ENCODE data around the gene NAXD.
"Not testable (repeated sequence)": the region's sequence is repeated elsewhere in the genome, so short reads cannot be mapped to it uniquely, and the experiment has no call there.

Gene NAXD

DNA sequence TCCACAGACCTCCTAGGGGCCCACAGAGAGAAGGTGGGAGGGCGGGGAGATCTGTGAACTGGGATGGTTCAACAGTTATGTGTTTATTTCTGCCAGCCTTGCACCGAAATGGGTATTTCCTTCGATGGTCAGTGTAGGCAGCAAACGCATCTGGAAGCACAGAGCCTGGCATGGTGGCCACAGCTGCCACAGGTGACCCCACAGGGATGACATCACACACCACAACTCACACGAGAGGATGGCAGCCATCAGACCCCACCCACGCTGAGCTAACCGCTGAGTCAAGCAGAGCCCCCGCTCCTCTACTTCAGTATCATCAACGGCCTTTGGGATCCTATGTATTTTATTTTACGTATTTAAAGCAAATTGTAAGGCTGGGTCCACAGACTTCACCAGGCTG is 37.4 kb downstream of the NAXD start:
- Mint-ChIP-seq H3K36me3 (peaks cover 1% of the 10 kb centered on the region), H3K4me1 (ENCODE audit: low read depth) (peaks cover 16% of the 10 kb centered on the region), H3K9me3 (ENCODE audit: low read depth) (no peaks in the 10 kb centered on the region), H3K27ac (no peak overlapping the region), H3K4me3 (no peak overlapping the region), H3K27me3 (no peaks in the 10 kb centered on the region)

- no peaks in the 10 kb centered on the region for H3K9me3 Mint-ChIP-seq (ENCODE audit: low read depth)
- no peaks in the 10 kb centered on the region for H3K27me3 Mint-ChIP-seq
- H3K4me1 Mint-ChIP-seq (ENCODE audit: low read depth), result peaks cover 21% of the 10 kb centered on the region
- peaks cover 5% of the 10 kb centered on the region for H3K36me3 Mint-ChIP-seq
- H3K4me3 Mint-ChIP-seq, result no peak overlapping the region
- no peak overlapping the region for H3K27ac Mint-ChIP-seq
Observed at GRCh38 chr13:110653271-110653670, 37.9 kb downstream of the NAXD start.

- no peaks in the 10 kb centered on the region for H3K27me3 Mint-ChIP-seq
- H3K4me1 Mint-ChIP-seq (ENCODE audit: low read depth), result peaks cover 27% of the 10 kb centered on the region
- no peaks in the 10 kb centered on the region for H3K9me3 Mint-ChIP-seq (ENCODE audit: low read depth)
- H3K36me3 Mint-ChIP-seq, result peaks cover 5% of the 10 kb centered on the region
- H3K4me3 Mint-ChIP-seq, result no peak overlapping the region
- no peak overlapping the region for H3K27ac Mint-ChIP-seq
Observed at GRCh38 chr13:110653851-110654250, 38.5 kb downstream of the NAXD start.

DNA sequence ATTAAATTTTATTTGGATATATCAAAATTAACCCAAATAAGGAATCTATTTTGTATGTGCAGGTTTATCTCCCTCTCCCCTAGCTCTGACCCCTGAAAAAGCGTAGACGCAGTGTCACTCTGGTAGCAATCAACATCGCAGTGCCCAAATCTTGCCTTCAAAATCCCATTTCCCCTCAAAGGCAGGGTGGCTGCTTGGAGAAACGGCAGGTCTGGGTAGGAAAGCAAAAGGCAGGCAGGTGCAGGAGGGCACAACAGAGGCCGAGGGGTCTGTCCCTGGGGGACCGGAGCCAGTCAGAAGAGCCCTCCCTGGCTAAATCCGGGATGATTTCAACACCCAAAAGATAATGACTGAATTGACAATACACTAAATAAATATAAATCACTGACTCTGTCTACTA is 41.9 kb downstream of the NAXD start:
- H3K9me3 Mint-ChIP-seq (ENCODE audit: low read depth), result no peaks in the 10 kb centered on the region
- H3K36me3 Mint-ChIP-seq, result peaks cover 23% of the 10 kb centered on the region
- no peak overlapping the region for H3K4me3 Mint-ChIP-seq
- no peak overlapping the region for H3K27ac Mint-ChIP-seq
- peaks cover 37% of the 10 kb centered on the region for H3K4me1 Mint-ChIP-seq (ENCODE audit: low read depth)
- H3K27me3 Mint-ChIP-seq, result no peaks in the 10 kb centered on the region

DNA sequence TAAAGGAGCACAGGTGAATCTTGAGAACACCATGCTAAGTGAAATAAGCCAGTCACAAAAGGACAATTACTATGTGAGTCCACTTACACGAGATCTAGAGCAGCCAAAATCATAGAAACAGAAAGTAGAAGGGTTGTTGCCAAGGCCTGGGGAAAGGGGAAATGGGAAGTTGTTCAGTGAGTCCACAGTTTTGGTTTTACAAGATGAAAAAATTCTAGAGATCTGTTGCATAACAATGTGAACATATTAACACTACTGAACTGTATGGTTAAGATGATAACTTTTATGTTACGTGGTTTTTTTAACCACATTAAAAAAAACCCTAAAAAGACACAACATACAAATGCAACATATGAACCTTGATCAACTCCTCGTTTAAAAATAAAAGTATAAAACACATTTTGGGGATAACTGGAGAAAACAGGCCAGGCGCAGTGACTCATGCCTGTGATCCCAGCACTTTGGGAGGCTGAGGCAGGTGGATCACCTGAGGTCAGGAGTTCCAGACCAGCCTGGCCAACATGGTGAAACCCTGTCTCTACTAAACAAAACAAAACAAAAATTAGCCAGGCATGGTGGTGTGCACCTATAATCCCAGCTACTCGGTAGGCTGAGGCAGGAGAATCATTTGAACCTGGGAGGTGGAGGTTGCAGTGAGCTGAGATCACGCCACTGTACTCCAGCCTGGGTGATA is 43.0 kb downstream of the NAXD start:
- not testable (repeated sequence) for H3K9me3 Mint-ChIP-seq (ENCODE audit: low read depth); H3K27me3 Mint-ChIP-seq
- peak overlapping the region; percentile 6 for H3K27ac Mint-ChIP-seq
- H3K4me1 Mint-ChIP-seq (ENCODE audit: low read depth), result peaks cover 35% of the 10 kb centered on the region
- peaks cover 28% of the 10 kb centered on the region for H3K36me3 Mint-ChIP-seq
- H3K4me3 Mint-ChIP-seq, result peak overlapping the region; percentile 4

- H3K27ac Mint-ChIP-seq, result no peak overlapping the region
- H3K4me3 Mint-ChIP-seq, result no peak overlapping the region
- H3K36me3 Mint-ChIP-seq, result peaks cover 30% of the 10 kb centered on the region
- H3K9me3 Mint-ChIP-seq (ENCODE audit: low read depth), result no peaks in the 10 kb centered on the region
- peaks cover 29% of the 10 kb centered on the region for H3K4me1 Mint-ChIP-seq (ENCODE audit: low read depth)
- no peaks in the 10 kb centered on the region for H3K27me3 Mint-ChIP-seq
Observed at GRCh38 chr13:110661256-110661655, 45.9 kb downstream of the NAXD start.

GRCh38 chr13:110662091-110662490 is 46.7 kb downstream of the NAXD start:
- H3K27me3 Mint-ChIP-seq, result no peaks in the 10 kb centered on the region
- no peak overlapping the region for H3K27ac Mint-ChIP-seq
- H3K4me3 Mint-ChIP-seq, result no peak overlapping the region
- H3K36me3 Mint-ChIP-seq, result peaks cover 30% of the 10 kb centered on the region
- H3K9me3 Mint-ChIP-seq (ENCODE audit: low read depth), result no peaks in the 10 kb centered on the region
- H3K4me1 Mint-ChIP-seq (ENCODE audit: low read depth), result peaks cover 26% of the 10 kb centered on the region

- Mint-ChIP-seq H3K27me3 (no peaks in the 10 kb centered on the region), H3K4me1 (ENCODE audit: low read depth) (peaks cover 19% of the 10 kb centered on the region), H3K9me3 (ENCODE audit: low read depth) (no peaks in the 10 kb centered on the region), H3K36me3 (peaks cover 27% of the 10 kb centered on the region), H3K4me3 (no peak overlapping the region), H3K27ac (no peak overlapping the region)
Observed at GRCh38 chr13:110662777-110663443, 47.6 kb downstream of the NAXD start.

- Mint-ChIP-seq H3K4me3 (no peak overlapping the region), H3K4me1 (ENCODE audit: low read depth) (peaks cover 14% of the 10 kb centered on the region), H3K27ac (no peak overlapping the region), H3K36me3 (peaks cover 25% of the 10 kb centered on the region), H3K27me3 (no peaks in the 10 kb centered on the region), H3K9me3 (ENCODE audit: low read depth) (no peaks in the 10 kb centered on the region)
Observed at GRCh38 chr13:110663491-110663890, 48.1 kb downstream of the NAXD start.

- Mint-ChIP-seq H3K4me1 (ENCODE audit: low read depth) (peaks cover 8% of the 10 kb centered on the region), H3K9me3 (ENCODE audit: low read depth) (no peaks in the 10 kb centered on the region), H3K4me3 (no peak overlapping the region), H3K27me3 (no peaks in the 10 kb centered on the region), H3K27ac (no peak overlapping the region), H3K36me3 (peaks cover 28% of the 10 kb centered on the region)
Observed at GRCh38 chr13:110664041-110664440, 48.7 kb downstream of the NAXD start.

DNA sequence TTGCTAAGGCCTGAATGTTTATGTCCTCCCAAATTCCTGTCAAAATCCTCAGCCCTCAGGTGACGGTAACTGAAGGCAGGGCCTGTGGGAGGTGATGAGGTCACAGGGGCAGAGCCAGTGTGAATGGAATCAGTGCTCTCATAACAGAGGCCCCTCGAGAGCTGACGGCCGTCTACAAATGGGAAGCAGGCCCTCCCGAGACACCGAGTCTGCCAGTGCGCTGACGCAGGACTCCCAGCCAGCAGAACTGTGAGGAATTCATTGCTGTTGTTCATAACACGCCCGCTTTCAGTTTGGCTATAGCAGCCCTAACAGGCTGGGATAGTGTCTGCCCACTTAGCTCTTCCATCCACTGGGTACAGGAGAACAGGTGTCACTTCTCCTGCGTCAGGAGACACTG is 49.3 kb downstream of the NAXD start:
- Mint-ChIP-seq H3K4me3 (no peak overlapping the region), H3K36me3 (peaks cover 24% of the 10 kb centered on the region), H3K4me1 (ENCODE audit: low read depth) (peaks cover 5% of the 10 kb centered on the region), H3K27me3 (no peaks in the 10 kb centered on the region), H3K9me3 (ENCODE audit: low read depth) (no peaks in the 10 kb centered on the region), H3K27ac (no peak overlapping the region)

GRCh38 chr13:110665491-110666254 is 50.3 kb downstream of the NAXD start:
- no peak overlapping the region for H3K4me3 Mint-ChIP-seq
- peaks cover 20% of the 10 kb centered on the region for H3K36me3 Mint-ChIP-seq
- H3K27ac Mint-ChIP-seq, result no peak overlapping the region
- H3K27me3 Mint-ChIP-seq, result no peaks in the 10 kb centered on the region
- H3K9me3 Mint-ChIP-seq (ENCODE audit: low read depth), result no peaks in the 10 kb centered on the region
- peaks cover 2% of the 10 kb centered on the region for H3K4me1 Mint-ChIP-seq (ENCODE audit: low read depth)

DNA sequence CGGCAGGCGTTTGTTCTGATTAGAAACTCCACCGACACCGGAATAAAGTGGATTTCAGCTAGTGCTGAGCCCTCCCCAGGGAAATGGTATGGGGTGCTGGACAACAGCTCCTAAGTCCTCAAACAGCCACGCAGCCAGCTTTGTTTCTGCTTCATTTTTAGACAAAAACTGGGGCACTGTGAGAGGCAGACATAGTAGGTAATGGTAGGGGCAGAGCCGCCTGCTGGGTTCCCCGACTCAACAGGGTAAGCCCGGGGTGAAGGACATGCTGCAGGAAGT is 50.8 kb downstream of the NAXD start:
- H3K4me3 Mint-ChIP-seq, result no peak overlapping the region
- peaks cover 24% of the 10 kb centered on the region for H3K36me3 Mint-ChIP-seq
- H3K27me3 Mint-ChIP-seq, result no peaks in the 10 kb centered on the region
- H3K4me1 Mint-ChIP-seq (ENCODE audit: low read depth), result peaks cover 6% of the 10 kb centered on the region
- no peaks in the 10 kb centered on the region for H3K9me3 Mint-ChIP-seq (ENCODE audit: low read depth)
- H3K27ac Mint-ChIP-seq, result no peak overlapping the region

- no peaks in the 10 kb centered on the region for H3K27me3 Mint-ChIP-seq
- H3K4me1 Mint-ChIP-seq (ENCODE audit: low read depth), result peaks cover 24% of the 10 kb centered on the region
- H3K36me3 Mint-ChIP-seq, result peaks cover 19% of the 10 kb centered on the region
- H3K9me3 Mint-ChIP-seq (ENCODE audit: low read depth), result no peaks in the 10 kb centered on the region
- H3K27ac Mint-ChIP-seq, result peak overlapping the region; percentile 28
- no peak overlapping the region for H3K4me3 Mint-ChIP-seq
Observed at GRCh38 chr13:110669036-110669435, 53.7 kb downstream of the NAXD start.

GRCh38 chr13:110669814-110670213 is 54.5 kb downstream of the NAXD start:
- H3K27ac Mint-ChIP-seq; H3K4me3 Mint-ChIP-seq; H3K9me3 Mint-ChIP-seq (ENCODE audit: low read depth); H3K27me3 Mint-ChIP-seq: not testable (repeated sequence)
- Mint-ChIP-seq H3K36me3 (peaks cover 24% of the 10 kb centered on the region), H3K4me1 (ENCODE audit: low read depth) (peaks cover 27% of the 10 kb centered on the region)
